GM12878 (cell line): Measurements from ENCODE around the gene MDM4. TPM values are rescaled to one million over a fixed set of nuclear protein-coding genes. Genes with fewer than 3 reads are reported as not detected.

ENCODE experiments used
- ATAC-seq: fragments of 200-7000 bp; cut with Tn5 transposase; 3 replicates; pipeline ENCODE4 v1.9.1; 2020; ENCODE audit warnings: mild to moderate bottlenecking, moderate library complexity
- BruUV-seq: library from RNA; stranded (reverse); fragments of 400-500 nt; replicated peaks from 2 replicates; lab custom pipeline; 2021; lab: Mats Ljungman, UMichigan
- CTCF ChIA-PET: fragments of 300-600 bp; sonication (Branson Sonifier 250); formaldehyde crosslinking; extraction: SDS; loops from one replicate; lab custom pipeline; 2021; ENCODE audit warnings: inconsistent platforms; lab: Yijun Ruan, JAX
- POLR2A ChIA-PET: fragments of 350-600 bp; formaldehyde crosslinking; extraction: SDS; loops from one replicate; lab custom pipeline; 2021; ENCODE audit warnings: inconsistent platforms; lab: Charles Lee
- RAD21 ChIA-PET: fragments of 300-600 bp; sonication (Branson Sonifier 250); formaldehyde crosslinking; loops from one replicate; lab custom pipeline; 2023; ENCODE audit warnings: antibody characterized with exemption; ENCODE audit not compliant: unreplicated experiment; lab: Charles Lee
- SMC1A ChIA-PET: fragments of 300-600 bp; sonication (Branson Sonifier 250); formaldehyde crosslinking; loops from one replicate; lab custom pipeline; 2023; ENCODE audit not compliant: unreplicated experiment, uncharacterized antibody; lab: Charles Lee
- DNase-seq: peaks from one replicate; pipeline ENCODE4 v3.0.0-alpha.2; 2011; ENCODE audit warnings: low read depth, low spot score
- FAIRE-seq: peaks from 3 replicates; lab custom pipeline; 2011; peaks lifted over from hg19 to GRCh38; lab: Jason Lieb, UNC
- H2AFZ ChIP-seq: 2 replicates; pipeline ENCODE4 v1.6.0; 2011; ENCODE audit warnings: low read depth, low read length, control low read depth; ENCODE audit not compliant: control insufficient read depth
- H3K27ac ChIP-seq: 2 replicates; pipeline ENCODE4 v1.5.1; 2011; ENCODE audit warnings: control low read depth; ENCODE audit not compliant: control insufficient read depth, insufficient read depth
- H3K27me3 ChIP-seq, 2 experiments: replicated peaks in 1 of 2; 2 replicates each; pipeline versions ENCODE4 v1.6.0 to v1.6.1; 2011; ENCODE audit warnings: low read length in 1 of 2; ENCODE audit not compliant: control insufficient read depth in 2 of 2, insufficient read depth in 2 of 2
- H3K36me3 ChIP-seq, 2 experiments: 2 replicates each; pipeline ENCODE4 v1.5.1; 2011; ENCODE audit warnings: low read length in 1 of 2; ENCODE audit not compliant: control insufficient read depth in 2 of 2, insufficient read depth in 2 of 2
- H3K4me1 ChIP-seq: 2 replicates; pipeline ENCODE4 v1.6.1; 2011; ENCODE audit warnings: mild to moderate bottlenecking, low read length, moderate library complexity, mixed read lengths; ENCODE audit not compliant: control insufficient read depth, insufficient read depth
- H3K4me2 ChIP-seq: 2 replicates; pipeline ENCODE4 v1.6.0; 2011; ENCODE audit warnings: control low read depth; ENCODE audit not compliant: control insufficient read depth, insufficient read depth
- H3K4me3 ChIP-seq: fragments of 200-600 bp; sonication (generic); 2 replicates; pipeline ENCODE4 v1.5.1; 2016
- H3K79me2 ChIP-seq: 2 replicates; pipeline ENCODE4 v1.6.0; 2011; ENCODE audit warnings: low read length; ENCODE audit not compliant: control insufficient read depth, insufficient read depth
- H3K9ac ChIP-seq: 2 replicates; pipeline ENCODE4 v1.8.0; 2011; ENCODE audit warnings: low read length, control low read depth, mixed read lengths; ENCODE audit not compliant: control insufficient read depth, insufficient read depth
- H3K9me3 ChIP-seq: replicated peaks from 3 replicates; pipeline ENCODE4 v1.5.1; 2011; ENCODE audit warnings: mild to moderate bottlenecking, low read length; ENCODE audit not compliant: control insufficient read depth, insufficient read depth
- H4K20me1 ChIP-seq: 2 replicates; pipeline ENCODE4 v1.6.0; 2011; ENCODE audit not compliant: control insufficient read depth, insufficient read depth
- ATF7 ChIP-seq: fragments of 450-650 bp; IDR thresholded peaks from 2 replicates; pipeline ENCODE4 v1.6.1; 2016; ENCODE audit warnings: low read depth, mild to moderate bottlenecking
- CREM ChIP-seq: IDR thresholded peaks from 2 replicates; pipeline ENCODE4 v1.6.1; 2014; ENCODE audit warnings: antibody characterized with exemption, low read depth
- FOXK2 ChIP-seq: fragments of 450-650 bp; IDR thresholded peaks from 2 replicates; pipeline ENCODE4 v1.6.1; 2017; ENCODE audit warnings: mild to moderate bottlenecking, moderate library complexity
- HCFC1 ChIP-seq: fragments of 150-350 bp; IDR thresholded peaks from 2 replicates; pipeline ENCODE4 v1.6.1; 2014; ENCODE audit warnings: low read length
- HDGF ChIP-seq: fragments of 450-650 bp; IDR thresholded peaks from 2 replicates; pipeline ENCODE4 v1.6.1; 2016; ENCODE audit warnings: antibody characterized with exemption
- IKZF1 ChIP-seq: fragments of 450-650 bp; conservative IDR thresholded peaks from 2 replicates; pipeline ENCODE4 v1.6.1; 2017; ENCODE audit warnings: antibody characterized with exemption, mild to moderate bottlenecking
- IKZF2 ChIP-seq, 2 experiments: fragments of 450-650 bp; IDR thresholded peaks; 2 replicates each; pipeline ENCODE4 v1.6.1; 2017; ENCODE audit warnings: mild to moderate bottlenecking in 2 of 2, moderate library complexity in 2 of 2
- JUND ChIP-seq: IDR thresholded peaks from 2 replicates; pipeline ENCODE4 v1.6.1; 2012; ENCODE audit warnings: low read depth, mild to moderate bottlenecking, low read length, improper control_type of control experiment, moderate library complexity
- NBN ChIP-seq: fragments of 450-650 bp; IDR thresholded peaks from 2 replicates; pipeline ENCODE4 v1.6.1; 2016
- NKRF ChIP-seq: fragments of 450-650 bp; conservative IDR thresholded peaks from 2 replicates; pipeline ENCODE4 v1.6.1; 2017; ENCODE audit warnings: mild to moderate bottlenecking, moderate library complexity
- POLR2AphosphoS2 ChIP-seq: IDR thresholded peaks from 2 replicates; pipeline ENCODE4 v1.6.1; 2011; ENCODE audit warnings: low read depth, mild to moderate bottlenecking, low read length, improper control_type of control experiment, moderate library complexity
- RELB ChIP-seq: fragments of 450-650 bp; IDR thresholded peaks from 2 replicates; pipeline ENCODE4 v1.6.1; 2017; ENCODE audit warnings: low read depth, mild to moderate bottlenecking, moderate library complexity
- RUNX3 ChIP-seq: IDR thresholded peaks from 2 replicates; pipeline ENCODE4 v1.6.1; 2012; ENCODE audit warnings: low read length, inconsistent platforms
- SMARCA5 ChIP-seq: fragments of 450-650 bp; IDR thresholded peaks from 2 replicates; pipeline ENCODE4 v1.6.1; 2017; ENCODE audit warnings: mild to moderate bottlenecking
- SP1 ChIP-seq: IDR thresholded peaks from one replicate; pipeline ENCODE4 v1.6.1; 2011; ENCODE audit warnings: low read depth, low read length
- ZNF687 ChIP-seq: fragments of 450-650 bp; IDR thresholded peaks from 2 replicates; pipeline ENCODE4 v1.6.1; 2017; ENCODE audit warnings: mild to moderate bottlenecking, moderate library complexity
- WGBS: methylation state at CpG from one replicate; pipeline ENCODE4 v1.1.6; 2016; ENCODE audit warnings: low lambda C conversion rate; ENCODE audit not compliant: insufficient replicate concordance, insufficient coverage; ENCODE audit errors: missing lambda C conversion rate; 5-methylcytosine and 5-hydroxymethylcytosine counted together
- in situ Hi-C: fragments of 300-500 bp; cut with MboI; formaldehyde crosslinking; loops from 9 replicates; pipeline ENCODE4 v1.14.3; 2018; ENCODE audit warnings: mixed read lengths
- intact Hi-C: fragments of 100-400 bp; cut with micrococcal nuclease; formaldehyde crosslinking; loops from one replicate; pipeline ENCODE4 v1.14.2; 2022; ENCODE audit not compliant: unreplicated experiment
- polyA plus RNA-seq, 11 experiments: library from polyadenylated mRNA; depleted of rRNA in 4 of 11; unstranded in 6 of 11; stranded (reverse) in 5 of 11; fragments of >200 nt; fragmentation: Nextera tagmentation in 4 of 11; fragmentation: Illumina TruSeq in 1 of 11; extraction: Ambion mirVana in 4 of 11; extraction: Trizol in 1 of 11; gene quantifications; 1 replicate in 1 of 11; 2 replicates in 10 of 11; pipeline versions ENCODE4 v1.2.1 to v1.2.3, GENCODE V29; 2011 to 2016; ENCODE audit warnings: inconsistent platforms in 2 of 11, missing spikeins in 2 of 11, low read depth in 1 of 11
- total RNA-seq, 4 experiments: library from RNA; depleted of rRNA in 3 of 4; stranded (reverse); fragments of >200 nt in 3 of 4; fragmentation: Illumina TruSeq in 1 of 4; extraction: Trizol in 1 of 4; gene quantifications; 2 replicates each; pipeline versions ENCODE4 v1.2.1 to v1.2.3, GENCODE V29; 2013 to 2021

The MDM4 gene
- total and polyA plus RNA-seq, 10 of the 15 experiments (the other 5 are each of a cell fraction or from before 2014, with no cell fraction given) = 2.5 to 74.4 (median 22.7) TPM

- DNase-seq = no peak
- ChIA-PET CTCF (interaction anchor here (0.8 to 39.0 kb wide), 13 partner anchors 7 to 300 kb away, joined by 3 to 2021 read pairs (median 9); partner anchors contain the start of genes MDM4 and PIK3C2B), RAD21 (interaction anchor here (1.0 to 5.0 kb wide), 21 partner anchors 9 to 300 kb away, joined by 3 to 69 read pairs (median 13); partner anchors contain the start of genes MDM4 and PIK3C2B), POLR2A (interaction anchor here (0.6 to 6.2 kb wide), 15 partner anchors 10 to 647 kb away, joined by 3 to 55 read pairs (median 7); partner anchors contain the start of genes MDM4 and PIK3C2B), SMC1A (interaction anchor here (0.6 to 19.3 kb wide), 19 partner anchors 9 to 1945 kb away, joined by 3 to 939 read pairs (median 6); partner anchors contain the start of genes MDM4 and PIK3C2B)
- Histone ChIP-seq H3K36me3 (no peaks in the 10 kb centered on the region), H3K4me1 (peaks cover 9% of the 10 kb centered on the region), H2AFZ (peak overlapping the region; percentile 67), H3K4me2 (peak overlapping the region; percentile 69), H3K27ac (peak overlapping the region; percentile 59), H3K27me3 (no peaks in the 10 kb centered on the region), H3K4me3 (peak overlapping the region; percentile 77), H3K9me3 (no peaks in the 10 kb centered on the region), H3K79me2 (no peaks in the 10 kb centered on the region), H3K9ac (peak overlapping the region; percentile 72), H4K20me1 (no peaks in the 10 kb centered on the region)
- intact Hi-C loops (loop anchor here (2.0 to 10.0 kb wide), 3 partner anchors 60 to 343 kb away; partner anchors contain the start of gene REN), in situ Hi-C loops (loop anchor here (10.0 to 25.0 kb wide), 2 partner anchors 343 to 1220 kb away; partner anchors contain the start of gene REN)
- ATAC-seq = peak; percentile 22
- WGBS = 2% methylated on average over 22 of the region's 22 CpGs
- FAIRE-seq = no peak
- TSS peak; percentile 98 for BruUV-seq
- TF ChIP-seq SMARCA5 (no peak), NBN (0 out of 2 replicates have a peak, but pooled peaks have one; percentile 20), CREM (no peak), ATF7 (peak; percentile 73), RELB (peak; percentile 32; the same call in 1 of the 2 replicates), JUND (peak; percentile 68; the same call in 1 of the 2 replicates), HDGF (peak; percentile 86), FOXK2 (peak; percentile 86), IKZF1 (peak; percentile 47; the same call in 1 of the 2 replicates), ZNF687 (peak; percentile 28; the same call in 1 of the 2 replicates), IKZF2 (IDR thresholded peaks at IDR 0.05) (peak in 1 of 2 experiments; percentile 15; a peak in 1 of 4 replicates), POLR2AphosphoS2 (no peak), SP1 (no peak), RUNX3 (no peak), NKRF (0 out of 2 replicates have a peak, but pooled peaks have one; percentile 8), HCFC1 (no peak)
Observed at GRCh38 chr1:204507317-204508105, 8.7 kb upstream of the MDM4 start.
